HEK293 (cell line): ENCODE data around the gene CENPO.

ENCODE experiments used
- CTCF ChIP-seq: fragments of 450-650 bp; formaldehyde crosslinking; IDR thresholded peaks from 2 replicates; pipeline ENCODE4 v1.5.1; 2016; ENCODE audit warnings: missing biosample characterization, missing genetic modification characterization
- ZNF175 ChIP-seq: fragments of 450-650 bp; formaldehyde crosslinking; IDR thresholded peaks from 2 replicates; pipeline ENCODE4 v1.5.1; 2016; ENCODE audit warnings: missing biosample characterization, missing genetic modification characterization
- ZNF2 ChIP-seq: fragments of 450-650 bp; formaldehyde crosslinking; IDR thresholded peaks from 2 replicates; pipeline ENCODE4 v1.5.1; 2016; ENCODE audit warnings: missing biosample characterization, missing genetic modification characterization
- ZNF274 ChIP-seq, 2 experiments: fragments of 200-500 bp in 1 of 2; fragments of 450-650 bp in 1 of 2; sonication (Bioruptor generic) in 1 of 2; formaldehyde crosslinking in 1 of 2; IDR thresholded peaks; 2 replicates each; pipeline versions ENCODE4 v1.5.1 to v1.6.1; 2014 to 2016; ENCODE audit warnings: borderline replicate concordance in 1 of 2, inconsistent platforms in 1 of 2, low read length in 1 of 2, missing biosample characterization in 1 of 2, missing genetic modification characterization in 1 of 2
- ZNF302 ChIP-seq: fragments of 450-650 bp; formaldehyde crosslinking; IDR thresholded peaks from 2 replicates; pipeline ENCODE4 v1.5.1; 2016; ENCODE audit warnings: missing biosample characterization, missing genetic modification characterization, low read depth
- ZNF626 ChIP-seq: fragments of 450-650 bp; sonication (Bioruptor Pico); formaldehyde crosslinking; IDR thresholded peaks from 2 replicates; pipeline ENCODE4 v1.5.1; 2018; ENCODE audit warnings: missing biosample characterization, missing genetic modification characterization, inconsistent platforms

- TF ChIP-seq ZNF626 (tag by site-specific recombination) (no peak), ZNF302 (tag by site-specific recombination) (no peak), ZNF274 (IDR thresholded peaks at IDR 0.05; ENCODE audit: low read length) (no peak), ZNF274 (tag by site-specific recombination; IDR thresholded peaks at IDR 0.05; ENCODE audit: borderline replicate concordance) (no peak), ZNF175 (tag by site-specific recombination) (no peak), CTCF (tag by site-specific recombination) (no peak), ZNF2 (tag by site-specific recombination) (no peak)
These were observed 36.4 kb upstream of the CENPO start for GRCh38 chr2:24756789-24757188.
